GM18868 (cell line): ENCODE data around the gene MATCAP1.

Source experiments
- ATAC-seq: cut with Tn5 transposase; IDR thresholded peaks from one replicate; pipeline ENCODE4 v1.9.1; 2021; ENCODE audit warnings: mild to moderate bottlenecking, moderate library complexity; ENCODE audit not compliant: unreplicated experiment

The MATCAP1 gene

GRCh38 chr16:67158637-67159600 lies 24.8 kb downstream of the MATCAP1 start:
- peak; percentile 40 for ATAC-seq

- ATAC-seq, result no peak
Observed at GRCh38 chr16:67157892-67158635, 25.7 kb downstream of the MATCAP1 start.

- no peak for ATAC-seq
Observed at GRCh38 chr16:67157106-67157748, 26.5 kb downstream of the MATCAP1 start.

GRCh38 chr16:67156143-67156844 lies 27.5 kb downstream of the MATCAP1 start:
- no peak for ATAC-seq

GRCh38 chr16:67155295-67156142 lies 28.2 kb downstream of the MATCAP1 start:
- no peak for ATAC-seq

GRCh38 chr16:67154578-67155294 lies 29.0 kb downstream of the MATCAP1 start:
- no peak for ATAC-seq

GRCh38 chr16:67151431-67152097 lies 32.2 kb downstream of the MATCAP1 start:
- no peak for ATAC-seq

GRCh38 chr16:67150833-67151396 lies 32.8 kb downstream of the MATCAP1 start, which contains the start of gene B3GNT9:
Gene B3GNT9 (minus strand): TSS chr16:67150998. CDS start chr16:67150485, 513 bp downstream.
- ATAC-seq, result peak; percentile 68

GRCh38 chr16:67150047-67150832 lies 33.5 kb downstream of the MATCAP1 start:
- ATAC-seq, result peak; percentile 35

GRCh38 chr16:67149276-67150046 lies 34.3 kb downstream of the MATCAP1 start:
- no peak for ATAC-seq

- no peak for ATAC-seq
Observed at GRCh38 chr16:67148656-67149275, 35.0 kb downstream of the MATCAP1 start.

GRCh38 chr16:67148221-67148620 lies 35.5 kb downstream of the MATCAP1 start:
- no peak for ATAC-seq

- ATAC-seq, result no peak
Observed at GRCh38 chr16:67147437-67148140, 36.2 kb downstream of the MATCAP1 start.

GRCh38 chr16:67146523-67147357 lies 37.0 kb downstream of the MATCAP1 start:
- no peak for ATAC-seq

GRCh38 chr16:67145746-67146145 lies 38.0 kb downstream of the MATCAP1 start:
- ATAC-seq, result no peak
